ENCODE data around the gene RHBDD3.
"Not testable (repeated sequence)": the region's sequence is repeated elsewhere in the genome, so short reads cannot be mapped to it uniquely, and the experiment has no call there.

The RHBDD3 gene

GRCh38 chr22:29245626-29246385 is 22.0 kb downstream of the RHBDD3 start:
- DNase-seq: peak; percentile 21

DNA sequence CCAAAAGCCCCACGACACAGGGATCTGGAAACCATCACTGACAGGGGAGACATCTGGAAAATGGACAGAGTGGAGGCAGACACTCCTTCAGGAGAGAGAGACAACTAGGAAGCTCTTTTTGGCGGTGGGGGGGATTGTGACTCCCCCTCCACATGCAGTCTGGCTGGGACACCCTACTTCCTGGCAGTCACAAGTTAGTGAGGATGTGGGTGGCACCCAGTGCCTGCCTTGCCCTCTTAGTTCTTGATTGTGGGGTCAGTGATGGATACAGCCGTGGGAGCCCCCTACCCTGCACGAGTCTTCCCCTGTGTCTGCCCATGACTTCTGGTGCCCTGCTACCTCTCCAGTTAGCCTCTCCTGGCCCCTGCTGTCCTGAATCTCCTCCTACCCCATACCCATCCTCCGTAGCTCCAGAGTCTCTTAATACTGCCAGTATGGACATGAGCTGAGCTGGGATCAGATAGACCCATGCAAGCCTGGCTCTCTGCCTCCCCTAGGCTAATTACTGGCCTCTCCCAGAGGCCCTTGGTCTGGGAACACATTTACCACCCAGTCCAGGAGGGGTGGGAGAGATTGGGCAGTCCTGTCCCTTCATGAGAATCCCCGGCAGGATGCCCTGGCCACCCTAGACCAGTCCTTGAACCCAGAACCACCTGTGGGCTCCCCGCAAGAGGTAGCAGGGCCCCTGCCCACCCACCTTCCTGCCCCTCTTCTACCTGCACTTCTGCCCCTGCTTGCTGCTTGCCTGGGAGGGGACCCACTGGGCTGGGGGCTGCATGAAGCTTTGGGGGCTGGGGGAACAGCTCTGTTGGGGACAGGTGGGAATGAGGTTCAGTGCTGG is 22.8 kb downstream of the RHBDD3 start:
- no peak for DNase-seq

DNA sequence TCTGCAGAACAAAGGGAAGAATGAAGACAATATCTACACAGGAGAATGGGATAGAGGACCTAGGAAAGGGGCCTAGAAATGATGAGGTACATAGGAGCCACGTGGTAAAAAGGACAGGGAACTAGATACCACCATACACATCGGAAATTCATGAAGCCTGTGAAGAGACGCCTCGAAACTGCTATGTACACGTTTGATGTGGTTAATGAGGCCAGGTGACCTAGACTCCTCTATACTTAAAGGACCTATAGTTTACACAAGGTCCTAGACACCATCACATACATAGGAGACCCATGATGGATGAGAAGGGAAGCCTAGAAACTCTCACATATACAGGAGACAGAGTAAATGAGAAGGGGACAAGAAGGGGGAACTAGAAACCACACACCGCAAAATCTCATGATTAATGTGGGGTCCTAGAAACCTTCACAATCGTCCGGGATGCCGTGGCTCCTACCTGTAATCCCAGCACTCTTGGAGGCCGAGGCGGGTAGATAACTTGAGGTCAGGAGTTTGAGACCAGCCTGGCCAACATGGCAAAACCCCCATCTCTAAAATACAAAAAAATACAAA is 23.8 kb downstream of the RHBDD3 start:
- DNase-seq: no peak

- not testable (repeated sequence) for DNase-seq
Observed at GRCh38 chr22:29240481-29240880, 27.3 kb downstream of the RHBDD3 start.

DNA sequence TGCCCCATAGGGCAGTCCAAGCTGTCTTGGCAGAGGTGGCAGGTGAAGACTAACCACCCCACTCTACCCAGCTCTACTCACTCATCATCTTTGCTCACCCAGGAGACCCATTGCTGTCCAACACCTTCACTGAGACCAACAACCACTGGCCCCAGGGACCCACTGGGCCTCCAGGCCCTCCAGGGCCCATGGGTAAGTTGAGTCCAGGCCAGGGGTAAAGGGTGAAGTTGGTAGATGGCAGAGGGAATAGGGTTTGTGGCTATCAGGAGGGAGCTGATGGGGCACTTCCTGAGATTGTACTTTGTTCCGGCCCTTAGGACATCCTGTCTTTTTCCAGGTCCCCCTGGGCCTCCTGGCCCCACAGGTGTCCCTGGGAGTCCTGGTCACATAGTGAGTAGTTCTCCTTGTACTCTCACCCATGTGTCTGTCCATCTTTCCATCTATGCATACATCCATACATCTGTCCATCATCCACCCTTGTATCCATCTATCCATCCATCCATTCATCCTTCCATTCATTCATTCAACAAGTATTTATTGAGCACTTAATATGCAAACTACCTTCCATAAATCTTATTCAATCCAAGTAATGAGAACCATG is 34.4 kb downstream of the RHBDD3 start:
- no peak for DNase-seq

DNA sequence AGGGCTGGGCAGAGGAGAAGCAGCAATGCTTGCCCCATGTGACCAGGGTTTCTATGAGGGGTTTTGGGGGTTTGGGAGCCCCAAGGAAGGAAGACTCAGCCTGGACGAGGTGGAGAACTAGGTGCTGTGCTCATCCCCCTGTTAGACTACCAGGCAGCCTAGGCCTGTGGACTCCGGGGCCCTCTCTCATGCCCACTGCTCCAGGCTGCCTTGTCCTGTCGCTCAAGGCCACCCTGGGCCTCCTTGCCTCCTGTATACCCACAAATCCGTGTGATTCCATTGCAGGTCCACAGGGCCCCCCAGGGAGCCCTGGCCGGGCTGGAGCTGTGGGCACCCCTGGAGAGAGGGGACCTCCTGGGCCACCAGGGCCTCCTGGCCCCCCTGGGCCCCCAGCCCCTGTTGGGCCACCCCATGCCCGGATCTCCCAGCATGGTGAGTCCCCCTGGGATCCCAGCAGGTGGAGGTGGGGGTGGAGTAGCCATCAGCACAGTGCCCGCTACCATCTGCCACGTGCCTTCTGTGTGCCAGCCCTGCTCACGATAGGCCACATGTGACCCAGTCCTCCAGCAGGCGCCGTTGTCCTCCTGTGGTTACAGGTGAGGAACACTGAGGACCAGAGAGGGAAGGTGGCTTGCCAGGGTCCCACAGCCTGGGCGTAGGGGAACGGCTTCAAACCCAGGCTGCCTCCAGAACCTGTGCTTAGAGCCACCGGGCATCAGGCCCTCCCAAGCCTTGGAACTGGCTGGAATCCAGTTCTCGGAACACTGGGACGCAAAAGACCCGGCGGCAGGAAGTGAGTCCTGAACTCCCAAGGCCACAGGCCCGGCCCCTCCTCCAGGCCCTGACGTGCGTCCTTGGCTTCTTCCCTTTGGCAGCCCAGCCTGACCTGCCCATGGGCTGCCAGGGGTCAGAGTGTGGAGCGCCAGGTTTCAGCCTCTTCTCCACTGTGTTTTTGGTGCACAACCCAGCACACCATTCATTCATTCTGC is 35.5 kb downstream of the RHBDD3 start:
- no peak for DNase-seq

GRCh38 chr22:29230972-29231875 is 36.6 kb downstream of the RHBDD3 start:
- no peak for DNase-seq

DNA sequence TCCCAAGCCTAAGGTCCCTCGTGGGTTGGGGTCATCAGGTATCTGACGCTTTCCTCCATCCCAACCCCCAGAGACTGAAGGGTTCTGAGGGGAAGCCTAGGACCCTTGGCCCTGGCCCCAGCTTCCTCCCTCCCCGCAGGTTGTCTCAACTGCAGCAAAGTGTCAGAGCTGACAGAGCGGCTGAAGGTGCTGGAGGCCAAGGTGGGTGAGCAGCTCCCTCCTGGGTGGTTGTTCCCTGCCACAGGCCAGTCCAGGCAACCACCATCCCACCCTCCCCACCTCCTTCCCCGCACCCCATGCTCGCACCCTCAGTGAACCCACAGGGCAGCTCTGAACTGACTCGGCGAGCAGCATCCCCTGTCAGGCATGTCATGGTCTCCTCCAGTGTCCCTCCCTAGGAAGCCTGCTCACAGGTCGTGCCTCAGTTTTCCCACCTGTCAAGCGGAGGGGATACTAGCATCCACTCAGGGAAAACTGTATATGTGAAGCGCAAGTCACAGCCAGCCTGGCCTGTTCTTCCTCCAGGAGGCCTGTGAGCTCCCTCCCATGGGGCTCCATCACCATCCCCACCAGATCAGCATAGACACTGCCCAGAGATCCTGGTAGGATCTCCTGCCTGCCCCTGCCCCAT is 41.3 kb downstream of the RHBDD3 start:
- DNase-seq: no peak

GRCh38 chr22:29225422-29226090 is 42.2 kb downstream of the RHBDD3 start:
- no peak for DNase-seq

DNA sequence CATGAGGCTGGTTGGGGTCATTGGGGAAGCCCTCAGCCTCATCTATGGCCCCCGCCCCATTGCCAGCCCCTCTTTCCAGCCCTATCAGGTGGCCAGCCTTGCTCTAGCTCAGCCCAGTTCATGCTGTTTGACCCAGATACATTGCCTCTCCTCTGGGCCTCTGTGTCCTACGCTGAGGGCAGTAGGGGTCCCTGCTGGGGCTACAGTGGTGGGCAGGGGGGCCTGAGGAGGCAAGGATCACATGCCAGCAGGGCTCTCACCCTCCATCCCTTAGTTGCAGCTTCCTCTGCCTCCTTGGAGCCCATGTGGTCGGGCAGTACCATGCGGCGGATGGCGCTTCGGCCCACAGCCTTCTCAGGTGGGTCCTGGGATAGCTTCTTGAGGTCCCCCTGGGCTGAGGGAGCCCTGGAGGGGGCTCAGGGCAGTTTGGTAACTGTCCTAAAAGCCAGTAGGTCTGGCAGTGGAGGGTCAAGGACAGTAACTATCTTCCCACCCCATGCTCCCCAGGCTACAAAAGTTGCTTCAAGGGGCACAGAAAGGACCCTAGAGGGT is 42.8 kb downstream of the RHBDD3 start:
- DNase-seq: no peak

DNA sequence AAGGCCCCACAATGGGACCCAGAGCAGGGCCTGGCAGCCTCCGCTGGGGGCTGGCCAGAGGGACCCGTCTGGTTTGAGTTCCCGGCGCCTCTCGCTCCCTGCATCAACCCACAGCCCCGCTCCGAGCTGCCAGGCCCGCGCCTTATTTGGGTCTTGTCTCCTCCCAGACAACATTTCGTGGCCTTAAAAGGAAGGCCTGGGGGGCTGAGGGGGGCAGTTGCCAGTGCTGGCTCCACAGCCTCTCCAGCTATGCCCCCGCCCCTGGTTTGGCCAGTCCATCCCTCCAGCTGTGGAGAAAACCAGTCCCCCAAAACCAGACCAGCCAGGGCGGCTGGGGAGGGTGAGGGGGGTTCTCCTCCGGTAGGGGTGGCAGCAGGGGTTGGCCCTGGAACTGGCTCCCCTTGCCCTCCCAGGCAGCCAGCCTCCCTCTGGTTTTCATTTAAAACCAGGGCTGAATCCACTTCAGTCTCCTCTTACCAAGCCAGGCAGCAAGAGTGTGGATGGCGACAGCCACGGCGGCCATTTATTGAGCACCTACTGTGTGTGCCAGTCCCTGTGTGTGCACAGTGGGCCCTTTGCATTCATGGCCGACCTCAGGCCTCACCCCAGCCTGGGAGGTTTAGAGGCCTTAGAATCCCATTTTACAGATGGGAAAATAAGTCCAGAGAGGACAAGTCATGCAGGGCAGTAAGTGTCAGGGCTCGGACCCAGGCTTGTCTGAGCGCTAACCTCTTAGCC is 43.5 kb downstream of the RHBDD3 start:
- DNase-seq: no peak

DNA sequence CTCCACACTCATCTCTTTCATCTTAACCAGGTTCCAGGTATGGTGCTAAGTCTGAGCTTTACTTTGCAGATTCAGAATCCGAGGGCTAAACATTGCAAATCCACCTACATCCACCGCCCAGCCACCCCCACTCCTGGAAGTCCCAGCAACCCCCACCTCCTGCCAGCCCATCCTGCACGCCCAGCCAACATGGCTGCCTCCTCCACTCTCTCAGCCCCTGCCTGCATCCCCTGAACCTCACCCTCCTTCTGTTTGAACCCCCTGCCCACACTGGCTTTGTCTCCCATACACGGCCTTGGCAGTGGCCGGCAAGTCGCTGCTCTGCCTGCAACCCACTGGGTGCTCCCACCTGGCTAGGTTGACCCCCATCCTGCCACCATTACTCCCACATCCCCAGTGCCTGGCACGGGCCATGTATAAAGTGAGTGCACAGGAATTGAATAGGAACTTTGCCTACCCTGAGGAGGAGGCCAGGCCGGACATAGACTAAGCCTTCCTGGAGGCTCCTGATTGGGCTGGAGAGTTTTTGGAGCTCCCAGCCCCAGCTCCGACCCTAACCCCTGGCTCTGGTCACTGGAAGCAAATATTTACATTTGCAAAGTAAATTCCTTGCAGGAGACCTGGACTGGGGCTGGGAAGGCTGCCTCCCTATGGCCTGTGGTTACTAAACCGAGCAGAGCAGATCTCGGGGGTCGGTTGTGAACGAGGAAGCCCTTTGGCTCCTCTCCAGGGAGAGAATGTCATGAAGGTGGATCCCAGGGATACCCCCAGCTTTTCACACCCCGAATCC is 47.7 kb downstream of the RHBDD3 start:
- DNase-seq: no peak

DNA sequence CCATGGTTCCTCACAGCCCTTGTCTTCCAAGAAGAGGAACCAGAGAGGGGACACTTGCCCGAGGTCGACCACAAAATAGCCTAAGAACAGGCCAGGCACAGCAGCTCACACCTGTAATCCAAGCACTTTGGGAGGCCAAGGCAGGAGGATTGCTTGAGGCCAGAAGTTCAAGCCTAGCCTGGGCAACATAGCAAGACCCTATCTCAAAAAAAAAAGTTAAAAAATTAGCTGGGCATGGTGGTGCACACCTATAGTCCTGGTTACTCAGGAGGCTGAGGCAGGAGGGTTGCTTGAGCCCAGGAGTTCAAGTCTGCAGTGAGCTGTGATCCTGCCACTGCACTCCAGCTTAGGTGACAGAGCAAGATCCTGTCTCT is 48.4 kb downstream of the RHBDD3 start:
- DNase-seq: not testable (repeated sequence)

- no peak for DNase-seq
Observed at GRCh38 chr22:29218758-29219408, 48.9 kb downstream of the RHBDD3 start.

- no peak for DNase-seq
Observed at GRCh38 chr22:29217827-29218757, 49.7 kb downstream of the RHBDD3 start.
